ENCODE data around the gene SMAGP. TPM values are rescaled to one million over a fixed set of nuclear protein-coding genes. Genes with fewer than 3 reads are reported as not detected.

The SMAGP gene
- total RNA-seq, 1 experiment from 2014 or later: 12.4 TPM

- Histone ChIP-seq H3K9me3 (ENCODE audit: control insufficient read depth, low read depth, low read length) (no peaks in the 10 kb centered on the region), H3T11ph (ENCODE audit: low read length) (no peak overlapping the region), H3K56ac (ENCODE audit: insufficient read length, low read depth, low read length) (no peak overlapping the region), H3K4me1 (ENCODE audit: insufficient read depth, low read length) (peaks cover 2% of the 10 kb centered on the region; the same call in 1 of the 2 replicates), H3K27ac (ENCODE audit: insufficient read length, low read depth, low read length) (no peak overlapping the region), H3K14ac (ENCODE audit: insufficient read depth, low read length) (no peak overlapping the region), H4K8ac (replicated peaks; ENCODE audit: insufficient read length, low read depth, low read length) (no peak overlapping the region), H3K18ac (ENCODE audit: insufficient read length, low read depth, low read length) (no peak overlapping the region), H2BK120ac (ENCODE audit: low read depth, low read length, poor library complexity, severe bottlenecking) (no peak overlapping the region), H4K91ac (ENCODE audit: insufficient read length, low read depth, low read length) (no peak overlapping the region), H4K20me1 (ENCODE audit: control insufficient read depth, insufficient read depth, insufficient read length) (no peaks in the 10 kb centered on the region), H2AK5ac (ENCODE audit: insufficient read length, low read length) (no peak overlapping the region), H3K4ac (ENCODE audit: low read depth, low read length) (no peak overlapping the region), H2AFZ (ENCODE audit: low read length) (no peak overlapping the region), H3K79me1 (ENCODE audit: insufficient read depth, low read depth, low read length, poor library complexity, severe bottlenecking) (no peaks in the 10 kb centered on the region), H3K79me2 (ENCODE audit: insufficient read depth, low read length) (no peaks in the 10 kb centered on the region), H4K5ac (ENCODE audit: insufficient read length, low read depth, low read length) (no peak overlapping the region), H3K27me3 (ENCODE audit: insufficient read depth, low read length) (no peaks in the 10 kb centered on the region), H2BK15ac (ENCODE audit: low read depth, low read length) (no peak overlapping the region), H3K4me2 (ENCODE audit: insufficient read depth, insufficient read length, low read length) (no peak overlapping the region), H2BK20ac (ENCODE audit: low read depth, low read length, poor library complexity, severe bottlenecking) (no peak overlapping the region), H2BK5ac (ENCODE audit: insufficient read length, low read length) (no peak overlapping the region), H3K23ac (ENCODE audit: insufficient read length, low read depth, low read length) (no peak overlapping the region), H2BK12ac (ENCODE audit: insufficient read length, low read depth, low read length) (no peak overlapping the region), H3K23me2 (ENCODE audit: insufficient read length, low read depth, low read length, poor library complexity, severe bottlenecking) (no peaks in the 10 kb centered on the region), H3K9ac (ENCODE audit: extremely low read depth, insufficient read length, low read length) (no peak overlapping the region)
- no peak overlapping the region for H3K27ac Mint-ChIP-seq
- H3K27me3 Mint-ChIP-seq (ENCODE audit: low read depth): peaks cover 9% of the 10 kb centered on the region
- TF ChIP-seq CTCF (conservative IDR thresholded peaks at IDR 0.05): no peak
- no peak for DNase-seq
- no peaks in the 10 kb centered on the region for H3K9me3 Mint-ChIP-seq
- no peaks in the 10 kb centered on the region; a peak in 3 of 7 replicates for H3K36me3 Mint-ChIP-seq (ENCODE audit: insufficient read depth in 1 of 3, low read depth in 3 of 3)
- no peak overlapping the region for H3K4me3 Mint-ChIP-seq
- peaks cover 22 to 28% of the 10 kb centered on the region in 2 experiments for H3K4me1 Mint-ChIP-seq
Observed at GRCh38 chr12:51265024-51265423, 5.2 kb downstream of the SMAGP start.

Data from H9 (cell line).